Thyroid gland (tissue), 4 donors: ENCODE data around the gene GNPTG.

Experiments used
- CTCF ChIP-seq, 6 experiments: fragments of 200-600 bp in 3 of 6; fragments of 450-650 bp in 3 of 6; sonication (generic) in 3 of 6; IDR thresholded peaks; one replicate each; pipeline ENCODE4 v1.5.1; 2016 to 2019; ENCODE audit warnings: antibody characterized with exemption in 6 of 6, mild to moderate bottlenecking in 2 of 6, inconsistent platforms in 1 of 6, moderate library complexity in 1 of 6
- POLR2A ChIP-seq, 2 donors: fragments of 450-650 bp; IDR thresholded peaks; one replicate each; pipeline ENCODE4 v1.6.1; 2017; ENCODE audit warnings: antibody characterized with exemption in 2 of 2, mild to moderate bottlenecking in 2 of 2, moderate library complexity in 1 of 2

- TF ChIP-seq CTCF (IDR thresholded peaks at IDR 0.05) (no peak), POLR2A (IDR thresholded peaks at IDR 0.05) (no peak)
Observed at GRCh38 chr16:1335996-1336395, 15.7 kb upstream of the GNPTG start.
